NCI-H2171 treated with DMSO at 0.1 percent for 48 hours (cell line): Measurements from ENCODE around the gene ASAP3.
"Not testable (repeated sequence)": the region's sequence is repeated elsewhere in the genome, so short reads cannot be mapped to it uniquely, and the experiment has no call there.

Experiments used
- DNase-seq: peaks from one replicate; lab custom pipeline; 2025; lab: John Stamatoyannopoulos, UW

Gene ASAP3

DNA sequence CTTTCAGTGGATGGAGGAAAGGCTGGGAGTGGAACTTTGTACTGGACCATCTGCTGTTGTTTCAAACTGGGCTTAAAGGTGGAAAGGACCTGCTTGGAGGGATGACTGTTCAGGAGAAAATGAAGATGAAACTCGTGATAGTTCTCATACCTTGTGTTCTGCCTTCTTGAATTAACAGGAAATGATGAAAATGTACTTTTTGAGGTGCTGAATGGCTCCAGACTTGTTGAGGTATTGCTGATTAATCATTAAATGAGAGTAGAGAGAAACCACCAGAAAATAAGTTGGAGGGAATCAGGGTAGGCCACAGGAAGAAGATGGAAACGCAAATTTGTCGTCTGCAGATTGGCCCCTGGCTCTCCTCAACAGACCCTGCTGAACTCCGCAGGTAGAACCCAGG is 88.1 kb downstream of the ASAP3 start:
- DNase-seq: no peak

DNA sequence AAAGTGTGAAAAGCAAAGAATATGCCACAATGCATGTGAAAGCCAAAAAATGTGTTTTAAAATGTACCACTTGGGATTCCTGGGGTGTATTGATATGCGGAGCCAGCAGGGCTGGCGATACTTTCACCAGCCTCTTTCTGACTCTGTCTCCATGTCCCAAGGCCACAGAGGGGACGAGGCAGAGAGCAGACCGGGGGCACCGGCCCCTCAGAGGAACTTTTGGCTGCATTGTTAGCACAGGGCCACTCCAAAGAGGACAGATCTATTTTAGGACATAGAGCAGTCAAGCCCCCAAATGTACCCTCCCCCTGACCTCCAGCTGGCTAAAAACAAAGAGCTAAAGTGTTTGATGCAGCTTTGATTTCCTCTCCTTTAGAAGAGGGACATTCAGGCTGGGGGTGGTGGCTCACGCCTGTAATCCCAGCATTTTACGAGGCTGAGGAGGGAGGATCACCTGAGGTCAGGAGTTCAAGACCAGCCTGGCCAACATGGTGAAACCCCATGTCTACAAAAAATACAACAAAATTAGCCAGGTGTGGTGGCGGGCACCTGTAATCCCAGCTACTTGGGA is 88.7 kb downstream of the ASAP3 start:
- DNase-seq: no peak

GRCh38 chr1:23394684-23395083 is 89.3 kb downstream of the ASAP3 start:
- DNase-seq: no peak

DNA sequence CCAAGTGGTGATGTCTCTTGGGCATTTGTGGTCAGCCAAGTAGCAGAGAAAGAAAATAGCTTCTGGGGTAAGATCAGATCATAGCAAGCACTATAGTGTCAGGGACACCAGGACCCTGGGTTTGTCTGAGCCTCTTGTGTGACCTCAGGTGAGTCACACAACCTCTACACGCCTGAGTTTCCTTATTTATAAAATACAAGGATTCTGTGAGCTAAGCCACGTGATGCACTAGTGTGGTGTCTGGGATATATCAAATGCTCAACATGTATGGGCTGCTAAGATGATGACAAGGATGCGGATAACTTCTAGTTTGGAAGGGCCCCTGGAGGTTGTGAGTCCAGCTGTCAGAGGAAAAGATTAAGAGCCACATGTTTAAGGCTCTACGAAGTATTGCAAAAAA is 89.8 kb downstream of the ASAP3 start:
- DNase-seq: no peak

- DNase-seq: no peak
Observed at GRCh38 chr1:23393706-23394105, 90.3 kb downstream of the ASAP3 start.

GRCh38 chr1:23392125-23392855 is 91.7 kb downstream of the ASAP3 start:
- DNase-seq: no peak

- DNase-seq: no peak
Observed at GRCh38 chr1:23389837-23390321, 94.1 kb downstream of the ASAP3 start.

GRCh38 chr1:23387494-23387893 is 96.5 kb downstream of the ASAP3 start:
- DNase-seq: no peak

DNA sequence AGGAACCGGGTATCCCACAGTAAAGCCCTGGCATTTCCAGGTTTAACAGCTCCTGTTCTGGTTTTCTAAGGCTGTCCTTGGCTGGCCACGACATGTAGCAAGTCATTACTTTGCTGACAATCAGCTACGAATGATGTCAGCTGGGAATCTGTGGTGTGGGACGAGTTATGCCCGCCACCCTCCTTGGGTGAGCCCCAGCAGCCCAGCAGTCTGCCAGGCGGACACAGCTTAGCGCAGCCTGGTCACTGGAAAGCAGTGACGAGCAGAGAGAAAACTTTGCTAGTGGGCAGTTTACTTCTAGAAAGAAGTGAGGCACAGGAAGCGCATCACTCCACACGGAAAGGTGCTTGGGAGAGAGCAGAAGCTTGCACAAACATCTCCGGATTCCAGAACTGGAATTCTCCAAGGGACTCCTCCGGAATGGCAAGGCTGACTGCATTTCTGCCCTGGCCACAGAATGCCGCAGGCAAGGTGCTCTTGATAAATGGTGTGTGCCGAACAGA is 98.8 kb downstream of the ASAP3 start:
- DNase-seq: no peak

- DNase-seq: no peak
Observed at GRCh38 chr1:23384312-23385058, 99.5 kb downstream of the ASAP3 start.

DNA sequence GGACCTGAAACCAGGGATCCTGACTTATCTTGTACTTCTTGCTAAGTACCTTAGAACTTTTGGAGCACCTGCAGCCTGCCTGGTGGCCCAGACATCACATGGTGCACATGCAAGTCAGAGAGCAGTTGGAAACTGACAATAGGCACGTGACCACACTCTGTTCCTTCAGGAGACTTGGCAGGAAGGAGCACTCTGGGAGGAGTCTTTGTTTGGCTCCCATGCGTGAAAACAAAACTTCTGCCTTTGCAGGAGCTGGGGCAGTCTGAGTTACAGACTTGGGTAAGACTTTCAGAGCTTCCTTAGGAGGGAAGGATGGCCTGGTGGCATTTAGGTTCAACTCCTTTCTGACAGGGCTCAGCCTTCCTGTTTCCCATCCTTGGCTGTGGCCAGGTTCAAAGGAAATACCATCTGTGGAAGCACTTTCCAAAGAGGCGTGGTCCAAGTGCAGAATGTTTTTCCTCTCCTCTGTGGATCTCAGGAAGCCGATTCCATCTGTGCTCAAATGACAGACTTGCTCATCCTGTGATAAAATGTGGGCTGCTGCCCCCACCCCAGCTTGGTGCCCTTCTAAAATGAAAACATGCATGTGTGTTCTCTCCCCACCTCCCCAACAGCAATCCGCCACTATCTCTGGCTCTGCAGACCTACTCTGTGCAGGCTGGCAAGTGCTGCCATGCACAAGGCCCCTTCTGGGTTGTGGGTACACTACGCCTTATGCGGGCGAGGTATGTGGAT is 100.2 kb downstream of the ASAP3 start:
- no peak for DNase-seq

DNA sequence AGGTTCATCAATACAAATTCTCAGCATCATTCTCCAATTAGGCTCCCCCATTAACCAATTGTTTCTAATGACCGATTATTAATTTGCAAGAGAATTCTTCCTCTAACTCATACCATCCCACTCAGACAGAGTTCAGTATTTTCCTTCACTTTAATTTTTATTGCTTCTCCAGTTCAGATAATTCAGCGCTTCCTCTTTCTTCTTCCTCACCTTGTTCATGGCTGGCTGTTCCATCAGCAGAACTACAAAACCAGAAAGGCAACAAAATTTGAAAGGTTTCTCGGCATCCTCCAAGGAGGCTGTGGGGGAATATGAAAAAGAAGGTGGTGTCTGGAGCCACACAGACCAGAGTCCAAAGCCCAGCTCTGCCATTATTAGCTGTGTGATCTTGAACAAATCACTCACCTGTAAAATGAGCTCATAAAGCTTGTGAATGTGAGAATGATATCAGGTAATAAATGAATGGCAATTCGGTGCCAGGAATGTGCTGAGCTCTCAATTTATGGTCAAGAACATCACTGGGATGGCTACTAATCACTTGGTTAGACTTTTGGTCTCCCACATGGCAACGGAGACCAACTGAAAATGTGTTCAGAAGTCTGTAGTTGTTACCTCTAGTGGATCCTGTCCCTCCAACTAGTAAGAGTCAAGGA is 102.6 kb downstream of the ASAP3 start:
- no peak for DNase-seq

- no peak for DNase-seq
Observed at GRCh38 chr1:23380719-23381118, 103.3 kb downstream of the ASAP3 start.

GRCh38 chr1:23380236-23380635 is 103.7 kb downstream of the ASAP3 start:
- not testable (repeated sequence) for DNase-seq
